ENCODE results near the gene LEMD2. TPM values are rescaled to one million over a fixed set of nuclear protein-coding genes. Genes with fewer than 3 reads are reported as not detected.

Gene LEMD2
- total and polyA plus RNA-seq, 2 of the 4 experiments (the other 2 are of a cell fraction), result 26.5 to 43.6 TPM

GRCh38 chr6:33791620-33792019 is 2.7 kb upstream of the LEMD2 start:
- Histone ChIP-seq H4K5ac (ENCODE audit: low read depth, low read length) (no peak overlapping the region), H3K9me3 (ENCODE audit: control insufficient read depth, insufficient read depth, low read length) (no peaks in the 10 kb centered on the region), H4K20me1 (ENCODE audit: insufficient read depth, low read length) (peaks cover 12% of the 10 kb centered on the region), H3K4me2 (ENCODE audit: low read depth, low read length) (no peak overlapping the region), H3K4me3 (ENCODE audit: insufficient read depth, low read depth, low read length) (no peak overlapping the region), H3K36me3 (ENCODE audit: control insufficient read depth, insufficient read depth, low read length) (no peaks in the 10 kb centered on the region; the same call in 1 of the 2 replicates), H3K9ac (ENCODE audit: low read depth, low read length) (no peak overlapping the region), H3K27me3 (ENCODE audit: control insufficient read depth, insufficient read depth, low read length) (peaks cover 8% of the 10 kb centered on the region), H3K23ac (ENCODE audit: low read depth, low read length) (no peak overlapping the region), H3K14ac (replicated peaks; ENCODE audit: low read depth, low read length) (no peak overlapping the region), H3K56ac (ENCODE audit: extremely low read depth, insufficient read depth, low read length) (no peak overlapping the region), H3K18ac (ENCODE audit: low read depth, low read length) (no peak overlapping the region), H2BK15ac (ENCODE audit: low read depth, low read length) (no peak overlapping the region), H3K27ac (ENCODE audit: insufficient read depth, low read length) (no peak overlapping the region), H2AFZ (replicated peaks; ENCODE audit: low read length, poor library complexity) (no peak overlapping the region), H3K9me1 (ENCODE audit: insufficient read depth, low read length) (peaks cover 5% of the 10 kb centered on the region; the same call in 1 of the 2 replicates), H3K4me1 (ENCODE audit: control insufficient read depth, insufficient read depth, low read length) (peaks cover 9% of the 10 kb centered on the region), H2BK20ac (ENCODE audit: low read depth, low read length) (no peak overlapping the region), H3K79me1 (ENCODE audit: low read depth in 1 of 2, low read length in 2 of 2) (peaks cover 9 to 24% of the 10 kb centered on the region in 2 experiments; a peak in 3 of 4 replicates), H4K8ac (ENCODE audit: low read depth in 2 of 2, low read length in 2 of 2) (no peak overlapping the region), H3K4ac (ENCODE audit: low read depth, low read length) (no peak overlapping the region), H2AK9ac (replicated peaks; ENCODE audit: low read depth, low read length, poor library complexity) (no peak overlapping the region), H2BK5ac (ENCODE audit: low read depth, low read length, poor library complexity, severe bottlenecking) (no peak overlapping the region), H2AK5ac (ENCODE audit: low read depth, low read length) (no peak overlapping the region), H2BK120ac (ENCODE audit: low read depth, low read length) (no peak overlapping the region), H4K91ac (ENCODE audit: insufficient read depth, low read depth, low read length) (no peak overlapping the region)
- ATAC-seq (ENCODE audit: low read depth) (no peak), DNase-seq (no peak)
- TF ChIP-seq POLR2A (IDR thresholded peaks at IDR 0.05; ENCODE audit: low read depth, low read length) (no peak), ELK1 (IDR thresholded peaks at IDR 0.05; ENCODE audit: borderline replicate concordance, low read depth, low read length) (no peak), CEBPB (IDR thresholded peaks at IDR 0.05; ENCODE audit: low read depth, low read length) (no peak), CHD1 (IDR thresholded peaks at IDR 0.05; ENCODE audit: low read depth, low read length) (no peak), CTCF (conservative IDR thresholded peaks at IDR 0.05; ENCODE audit: low read depth, low read length) (no peak), RCOR1 (IDR thresholded peaks at IDR 0.05; ENCODE audit: insufficient replicate concordance, low read length) (no peak), SMC3 (IDR thresholded peaks at IDR 0.05; ENCODE audit: low read depth, low read length) (no peak), FOS (IDR thresholded peaks at IDR 0.05; ENCODE audit: low read depth, low read length) (no peak), MAZ (IDR thresholded peaks at IDR 0.05; ENCODE audit: borderline replicate concordance, low read depth, low read length) (no peak), MAFK (IDR thresholded peaks at IDR 0.05; ENCODE audit: low read depth, low read length) (no peak), RFX5 (IDR thresholded peaks at IDR 0.05; ENCODE audit: low read depth, low read length) (no peak), MXI1 (IDR thresholded peaks at IDR 0.05; ENCODE audit: borderline replicate concordance, low read depth, low read length) (no peak), RAD21 (IDR thresholded peaks at IDR 0.05; ENCODE audit: low read length) (no peak), NFE2L2 (IDR thresholded peaks at IDR 0.05; ENCODE audit: low read depth, low read length) (no peak)
- no TSS peak for BruUV-seq (replicated peaks)
- 73% methylated on average over 3 of the region's 7 CpGs; no CpG with 5 or more reads in 1 of the 2 experiments for WGBS, 2 experiments (ENCODE audit: extremely low coverage in 2 of 2, insufficient read length in 1 of 2)
- in situ Hi-C loops (cut with MboI; ENCODE audit: low sequenced_read_pairs) (no loop called here), dilution Hi-C loops (cut with HindIII; ENCODE audit: low sequenced_read_pairs, unreplicated experiment) (no loop called here), intact Hi-C loops (cut with micrococcal nuclease) (no loop called here)
- POLR2A ChIA-PET (ENCODE audit: unreplicated experiment), result no interaction called here
- CTCF ChIA-PET, result interaction anchor here (0.6 kb wide), 1 partner anchor 407 kb away, joined by 3 read pairs; no protein-coding TSS in a partner anchor
